NCI-H1417 treated with DMSO at 0.1 percent for 48 hours (cell line): ENCODE results near the gene TUG1.

Source experiments
- DNase-seq: peaks from one replicate; lab custom pipeline; 2025; lab: John Stamatoyannopoulos, UW

Gene TUG1

DNA sequence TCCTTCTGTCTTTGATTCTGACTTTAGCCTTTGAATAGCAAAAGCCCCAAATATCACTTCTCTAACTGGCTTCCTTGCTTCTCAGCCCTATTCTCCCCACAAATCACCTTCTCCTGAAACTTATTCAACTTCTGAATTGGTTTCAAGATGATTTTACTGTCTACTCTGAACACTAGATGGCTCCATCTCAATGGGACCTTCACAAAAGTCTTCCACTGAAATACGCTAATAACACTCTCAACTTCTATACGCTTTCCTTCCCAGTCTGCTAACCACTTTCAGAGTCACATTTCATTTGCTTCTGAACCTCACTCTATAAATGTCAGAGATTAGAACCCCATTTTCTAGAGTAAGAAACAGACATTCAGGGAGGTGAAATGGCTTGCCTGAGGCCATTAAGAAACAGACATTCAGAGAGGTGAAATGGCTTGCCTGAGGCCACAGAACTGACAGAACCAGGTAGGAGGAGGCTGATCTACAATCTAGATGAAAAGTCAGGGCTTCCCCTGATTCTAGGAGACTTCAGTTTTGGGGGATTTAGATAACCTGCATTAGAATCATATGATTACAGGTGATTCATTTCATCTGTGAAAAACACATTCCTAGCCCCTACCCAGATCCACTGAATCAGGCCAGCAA, 21.1 kb upstream of the TUG1 start:
- DNase-seq, result no peak

DNA sequence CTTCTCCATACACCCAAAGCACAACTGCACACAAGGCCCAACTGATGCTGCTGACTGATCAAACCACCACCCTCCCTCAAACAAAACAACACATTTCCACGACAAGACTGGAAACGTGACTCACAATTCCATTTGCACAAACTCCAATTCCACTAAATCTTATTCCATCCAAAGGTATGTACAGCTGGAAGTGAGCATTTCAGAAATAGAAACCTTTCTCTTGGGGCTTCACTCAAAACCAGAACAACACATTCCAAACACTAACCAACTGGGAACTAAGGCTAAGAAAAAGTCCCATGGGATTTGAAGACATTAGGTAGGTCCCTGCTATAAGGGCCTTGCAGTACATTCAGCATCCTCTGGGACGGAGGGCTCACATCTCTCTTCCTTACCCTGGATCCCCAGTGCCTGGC, 20.1 kb upstream of the TUG1 start:
- no peak for DNase-seq

GRCh38 chr22:30949934-30950660, 19.0 kb upstream of the TUG1 start:
- DNase-seq, result no peak

- DNase-seq, result no peak
These were observed 15.9 kb upstream of the TUG1 start for GRCh38 chr22:30953206-30953605.

DNA sequence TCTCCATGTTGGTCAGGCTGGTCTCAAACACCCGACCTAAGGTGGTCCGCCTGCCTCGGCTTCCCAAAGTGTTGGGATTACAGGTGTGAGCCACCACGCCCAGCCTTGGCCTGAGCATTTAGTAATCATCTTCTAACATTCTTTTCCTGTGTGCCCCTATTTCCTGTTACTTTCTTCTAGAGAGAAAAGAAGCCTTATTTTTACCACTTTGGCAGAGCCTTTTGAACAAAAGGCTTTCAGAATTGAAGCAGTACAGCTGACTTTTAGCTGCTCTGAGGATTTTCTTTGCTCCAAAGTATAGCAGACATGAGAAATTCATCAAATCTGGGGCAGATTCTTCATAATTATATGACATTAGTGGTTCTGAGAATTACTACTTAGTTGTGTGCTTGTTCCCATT, 13.9 kb upstream of the TUG1 start:
- DNase-seq, result no peak

DNA sequence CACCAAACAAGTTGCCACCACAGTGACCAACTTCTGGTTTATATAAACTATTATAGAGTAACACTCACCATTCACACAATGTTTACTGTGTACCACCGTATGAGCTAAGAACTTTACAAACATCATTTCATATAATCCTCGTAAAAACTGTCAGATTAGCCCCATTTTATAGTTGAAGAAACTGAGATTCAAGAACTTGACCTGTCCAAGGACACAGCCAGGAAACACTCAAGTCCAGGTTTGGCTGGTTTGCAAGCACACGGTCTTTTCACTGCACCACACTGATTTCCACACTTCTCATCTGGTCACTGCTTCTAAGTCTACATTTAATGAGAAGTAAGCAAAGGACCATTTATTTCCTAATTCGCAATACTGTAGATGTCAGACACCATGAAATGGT, 4.2 kb upstream of the TUG1 start:
- no peak for DNase-seq

GRCh38 chr22:30968015-30968923, 796 bp upstream of the TUG1 start, which contains the start of gene MORC2:
Gene MORC2, minus strand, starts transcription at chr22:30968774. Its CDS starts 885 bp downstream, at chr22:30967889.
- no peak for DNase-seq

DNA sequence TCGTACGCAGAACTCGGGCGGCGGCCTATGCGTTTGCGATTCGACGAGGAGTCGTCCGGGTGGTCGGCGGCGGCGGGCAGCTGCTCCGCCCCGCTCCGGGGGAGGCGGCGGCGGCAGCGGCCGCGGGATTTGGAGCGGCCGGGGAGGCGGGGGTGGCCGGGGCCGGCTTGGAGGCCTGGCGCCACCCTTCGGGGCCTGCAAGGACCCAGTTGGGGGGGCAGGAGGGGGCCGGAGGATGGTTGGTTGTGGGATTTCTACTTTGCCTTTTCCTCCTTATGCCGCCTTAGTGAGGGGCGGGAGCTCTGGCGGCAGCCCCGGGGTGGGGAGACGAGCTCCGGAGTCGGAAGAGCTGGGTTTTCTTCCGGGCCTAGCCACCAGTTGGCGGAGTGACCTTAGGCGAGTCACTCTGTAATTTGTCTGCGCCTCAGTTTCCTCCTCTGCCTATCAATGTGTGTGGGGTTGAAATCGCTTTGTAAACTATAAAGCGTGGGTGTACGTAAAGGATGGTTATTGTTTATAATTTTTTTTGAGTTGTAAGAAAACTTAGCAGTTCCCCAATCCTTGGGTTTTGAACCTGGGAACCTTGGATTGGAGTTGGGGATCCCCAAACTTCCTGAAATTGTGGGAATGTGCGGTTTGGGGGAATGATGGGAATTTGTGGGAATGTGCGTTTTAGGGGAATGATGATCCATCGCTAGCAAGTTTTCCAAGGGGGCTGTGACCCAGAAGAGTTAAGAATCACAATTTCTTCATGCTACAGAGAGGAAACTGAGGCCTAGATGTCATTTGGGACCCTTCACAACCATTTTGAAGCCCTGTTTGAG, 679 bp downstream of the TUG1 start:
- DNase-seq, result no peak

DNA sequence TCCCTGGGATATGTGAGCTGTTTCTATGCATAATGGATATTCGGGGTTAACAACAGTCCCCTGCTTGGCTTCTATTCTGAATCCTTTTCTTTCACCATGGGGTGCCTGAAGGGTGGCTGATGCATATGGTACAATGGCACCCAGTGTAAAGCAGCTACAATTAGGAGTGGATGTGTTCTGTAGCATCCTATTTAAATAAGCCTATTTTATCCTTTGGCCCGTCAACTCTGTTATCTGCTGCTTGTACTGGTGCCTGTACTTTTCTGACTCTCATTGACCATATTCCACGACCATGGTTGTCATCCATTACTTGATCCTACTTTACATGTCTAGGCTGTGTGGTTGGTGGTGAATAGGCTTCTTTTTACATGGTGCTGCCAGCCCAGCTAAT, 1.3 kb downstream of the TUG1 start:
- DNase-seq, result no peak

GRCh38 chr22:30978304-30978962, 9.4 kb downstream of the TUG1 start:
- no peak for DNase-seq

DNA sequence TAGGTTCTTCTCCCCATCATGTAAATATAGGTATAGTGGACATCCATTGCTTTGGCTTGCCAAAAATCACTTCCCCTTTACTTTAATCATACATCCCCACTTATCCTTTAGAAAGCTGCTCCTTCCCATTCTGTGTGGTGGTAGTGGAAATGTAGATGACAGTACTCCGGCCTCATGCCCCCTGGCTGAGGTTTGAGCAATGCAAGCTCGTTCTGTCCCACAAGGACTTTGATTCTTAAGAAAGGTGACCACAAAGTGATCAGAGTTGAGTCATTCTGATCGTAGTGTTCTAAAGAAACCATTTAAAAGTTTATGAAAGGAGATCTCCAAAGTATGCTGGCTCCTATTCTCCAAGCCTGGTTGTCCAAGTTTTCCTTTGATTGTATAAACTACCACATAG, 10.9 kb downstream of the TUG1 start:
- DNase-seq, result no peak

- DNase-seq, result no peak
These were observed 13.4 kb downstream of the TUG1 start for GRCh38 chr22:30982512-30982911.

GRCh38 chr22:30984317-30984716, 15.3 kb downstream of the TUG1 start:
- DNase-seq, result no peak

GRCh38 chr22:30985561-30986208, 16.6 kb downstream of the TUG1 start:
- DNase-seq, result no peak

DNA sequence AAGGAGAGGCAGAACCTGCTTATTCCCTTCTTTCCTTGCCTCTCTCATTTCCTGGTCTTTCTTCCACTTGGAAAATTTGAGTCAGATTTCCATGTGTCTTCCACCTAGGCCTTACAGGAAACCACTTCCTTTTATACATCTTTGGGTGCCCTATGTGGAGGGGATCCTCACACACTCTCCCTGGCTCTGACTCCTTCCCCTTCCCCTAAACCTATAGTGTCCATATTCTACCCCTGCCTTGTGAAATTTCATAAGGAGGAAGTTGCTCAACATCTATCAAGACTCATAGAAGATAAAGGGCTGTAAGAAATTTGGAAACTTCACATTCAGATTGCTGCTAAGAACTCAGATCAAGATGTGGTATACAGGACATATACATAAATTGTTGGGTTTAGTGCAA, 20.4 kb downstream of the TUG1 start:
- no peak for DNase-seq

DNA sequence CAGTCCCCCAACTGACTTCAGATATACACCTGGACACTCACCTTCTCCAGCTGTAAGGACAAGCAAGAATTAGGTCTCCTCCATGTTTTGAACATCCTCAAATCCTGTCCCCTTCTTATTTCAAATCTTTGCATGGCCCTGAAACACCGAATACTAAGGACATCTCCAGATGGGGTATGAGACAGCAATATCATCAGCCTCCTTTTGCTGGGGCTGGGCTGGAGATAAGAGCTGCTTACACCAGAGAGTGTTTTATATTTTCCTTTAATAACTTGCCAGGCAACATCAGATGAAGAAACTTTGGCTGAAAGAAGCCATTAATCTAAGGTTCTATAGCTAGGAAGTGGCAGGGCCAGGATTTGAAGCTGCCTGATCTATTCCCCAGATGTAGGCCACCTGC, 21.6 kb downstream of the TUG1 start:
- DNase-seq, result no peak

DNA sequence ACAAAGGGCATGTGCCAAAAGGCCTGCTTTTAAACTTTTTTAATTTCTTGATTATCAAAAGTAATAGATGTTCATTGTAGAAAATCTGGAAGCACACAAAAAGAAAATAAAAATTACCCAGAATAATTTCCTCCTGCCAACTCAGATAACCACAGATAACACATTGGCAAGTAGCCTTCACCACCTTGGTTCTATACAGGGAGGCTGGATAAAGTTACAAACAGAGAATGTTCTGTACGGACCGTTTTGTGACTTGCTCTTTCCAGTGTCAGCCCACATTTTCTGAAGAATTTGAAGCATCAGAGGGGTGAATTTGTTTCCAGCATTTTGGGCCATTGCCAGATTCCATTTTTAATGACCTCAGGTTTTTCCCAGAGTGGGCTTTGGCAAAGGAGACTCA, 23.5 kb downstream of the TUG1 start:
- no peak for DNase-seq

- no peak for DNase-seq
These were observed 25.9 kb downstream of the TUG1 start for GRCh38 chr22:30994960-30995359.

DNA sequence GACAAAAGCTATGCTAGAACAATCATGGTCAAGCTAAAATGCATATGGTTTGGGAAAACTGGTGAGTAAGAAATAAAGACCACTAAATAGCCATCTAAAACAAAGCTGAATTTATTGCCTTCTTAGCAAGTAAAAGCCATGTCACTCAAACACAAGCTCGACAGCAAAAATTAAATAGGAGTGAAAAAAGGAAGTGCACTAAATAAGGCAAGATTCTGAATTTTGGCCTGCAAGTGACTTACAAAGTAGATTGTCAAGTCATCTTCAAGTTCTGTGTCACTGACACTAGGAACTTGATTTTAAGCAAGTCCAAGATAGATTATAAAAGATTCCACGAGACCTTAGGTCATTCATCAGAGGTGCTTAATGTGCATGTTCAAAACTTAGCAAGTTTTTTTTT, 27.4 kb downstream of the TUG1 start:
- DNase-seq, result no peak

DNA sequence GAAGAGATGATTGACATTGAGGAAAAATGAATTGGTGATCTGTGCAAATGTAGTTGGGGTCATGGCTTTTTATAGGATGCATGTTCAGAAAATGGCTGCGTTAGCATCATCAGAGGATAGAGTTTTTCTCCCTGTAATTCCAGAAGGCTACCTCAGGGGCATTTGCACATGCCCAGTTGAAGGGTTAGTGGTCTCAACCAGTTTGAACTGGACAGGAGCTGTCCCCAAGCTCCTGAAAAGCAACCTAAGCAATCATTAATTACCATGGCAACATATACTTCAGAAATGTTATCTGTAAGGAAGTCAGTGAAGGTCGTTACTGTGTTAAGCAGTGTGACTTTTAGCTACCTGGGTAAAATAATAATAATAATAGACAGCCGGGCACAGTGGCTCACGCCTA, 29.3 kb downstream of the TUG1 start:
- no peak for DNase-seq
